IMR-90 (cell line): ENCODE data around the gene CDKN2D.

Experiments
- BHLHE40 ChIP-seq: fragments of 150-350 bp; IDR thresholded peaks from 2 replicates; pipeline ENCODE4 v1.6.1; 2016; ENCODE audit warnings: mild to moderate bottlenecking, low read depth, low read length
- CTCF ChIP-seq: conservative IDR thresholded peaks from 2 replicates; pipeline ENCODE4 v1.5.1; 2012; ENCODE audit warnings: mild to moderate bottlenecking, low read depth, low read length, improper control_type of control experiment
- FOS ChIP-seq: fragments of 150-350 bp; IDR thresholded peaks from 2 replicates; pipeline ENCODE4 v1.6.1; 2016; ENCODE audit warnings: low read depth, low read length
- MXI1 ChIP-seq: IDR thresholded peaks from 2 replicates; pipeline ENCODE4 v1.6.1; 2012; ENCODE audit warnings: low read depth, mild to moderate bottlenecking, low read length, moderate library complexity, borderline replicate concordance
- NFE2L2 ChIP-seq: fragments of 150-350 bp; IDR thresholded peaks from 2 replicates; pipeline ENCODE4 v1.6.1; 2016; ENCODE audit warnings: low read depth, mild to moderate bottlenecking, low read length
- POLR2A ChIP-seq: IDR thresholded peaks from 2 replicates; pipeline ENCODE4 v1.6.1; 2012; ENCODE audit warnings: mild to moderate bottlenecking, low read depth, low read length
- RAD21 ChIP-seq: IDR thresholded peaks from 2 replicates; pipeline ENCODE4 v1.6.1; 2012; ENCODE audit warnings: low read length, improper control_type of control experiment
- RCOR1 ChIP-seq: IDR thresholded peaks from 2 replicates; pipeline ENCODE4 v1.6.1; 2012; ENCODE audit warnings: mild to moderate bottlenecking, low read length, improper control_type of control experiment; ENCODE audit not compliant: insufficient replicate concordance
- RFX5 ChIP-seq: IDR thresholded peaks from 2 replicates; pipeline ENCODE4 v1.8.0; 2012; ENCODE audit warnings: low read depth, mild to moderate bottlenecking, low read length, moderate library complexity
- TF ChIP-seq, protein P1 (sequence below): fragments of 150-350 bp; IDR thresholded peaks from 2 replicates; pipeline ENCODE4 v1.6.1; 2016; ENCODE audit warnings: low read depth, mild to moderate bottlenecking, low read length, moderate library complexity, borderline replicate concordance

DNA sequence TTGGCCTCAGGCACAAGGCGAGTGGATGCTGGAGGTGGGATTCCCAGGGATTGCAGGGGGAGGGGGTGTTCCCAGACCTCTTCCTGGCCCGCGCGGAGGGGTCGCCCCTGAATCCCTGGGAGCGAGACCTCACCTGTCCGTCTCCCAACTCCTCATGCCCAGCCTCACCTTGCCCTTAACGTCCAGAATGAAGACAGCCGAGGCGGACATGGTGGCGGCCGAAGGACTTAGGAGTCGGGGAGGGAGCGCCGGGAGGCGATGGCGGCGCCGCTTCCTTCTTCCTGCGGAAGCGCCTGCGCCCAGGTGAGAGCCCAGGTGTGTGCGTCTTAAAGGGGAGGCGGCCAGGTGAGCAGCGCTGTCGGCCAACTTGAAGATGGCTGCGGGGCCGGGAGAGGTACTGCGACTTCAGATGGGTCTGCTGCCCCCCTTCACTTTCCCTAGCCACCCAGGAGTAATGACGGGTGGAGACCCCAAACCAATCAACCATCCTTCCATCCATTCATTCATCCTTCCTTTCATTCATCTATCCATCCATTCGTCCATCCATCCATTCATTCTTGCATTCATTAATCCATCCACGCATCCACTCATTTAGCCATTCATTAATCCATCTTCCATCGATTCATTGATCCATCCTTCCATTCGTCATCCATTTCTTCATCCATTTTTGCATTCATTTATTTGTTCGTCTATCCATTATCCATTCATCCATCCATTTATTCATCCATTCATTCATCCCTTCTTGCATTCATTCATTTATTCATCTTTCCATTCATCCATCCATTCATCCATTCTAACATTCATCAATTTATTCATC is 18.5 kb upstream of the CDKN2D start, which contains the start of gene AP1M2:
- TF ChIP-seq RAD21 (no peak), CTCF (no peak), RCOR1 (no peak), RFX5 (no peak), BHLHE40 (no peak), POLR2A (no peak), FOS (no peak), NFE2L2 (no peak), MXI1 (no peak)
- TF ChIP-seq, protein P1, sequence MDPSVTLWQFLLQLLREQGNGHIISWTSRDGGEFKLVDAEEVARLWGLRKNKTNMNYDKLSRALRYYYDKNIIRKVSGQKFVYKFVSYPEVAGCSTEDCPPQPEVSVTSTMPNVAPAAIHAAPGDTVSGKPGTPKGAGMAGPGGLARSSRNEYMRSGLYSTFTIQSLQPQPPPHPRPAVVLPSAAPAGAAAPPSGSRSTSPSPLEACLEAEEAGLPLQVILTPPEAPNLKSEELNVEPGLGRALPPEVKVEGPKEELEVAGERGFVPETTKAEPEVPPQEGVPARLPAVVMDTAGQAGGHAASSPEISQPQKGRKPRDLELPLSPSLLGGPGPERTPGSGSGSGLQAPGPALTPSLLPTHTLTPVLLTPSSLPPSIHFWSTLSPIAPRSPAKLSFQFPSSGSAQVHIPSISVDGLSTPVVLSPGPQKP, result no peak
